Ammon's horn (tissue), 1 donor: ENCODE measurements around the gene GRIPAP1.
"Not testable (repeated sequence)": the region's sequence is repeated elsewhere in the genome, so short reads cannot be mapped to it uniquely, and the experiment has no call there.

Source experiments
- DNase-seq: peaks from one replicate; pipeline ENCODE4 v3.0.0-alpha.2; 2016; ENCODE audit warnings: low spot score

Gene GRIPAP1

DNA sequence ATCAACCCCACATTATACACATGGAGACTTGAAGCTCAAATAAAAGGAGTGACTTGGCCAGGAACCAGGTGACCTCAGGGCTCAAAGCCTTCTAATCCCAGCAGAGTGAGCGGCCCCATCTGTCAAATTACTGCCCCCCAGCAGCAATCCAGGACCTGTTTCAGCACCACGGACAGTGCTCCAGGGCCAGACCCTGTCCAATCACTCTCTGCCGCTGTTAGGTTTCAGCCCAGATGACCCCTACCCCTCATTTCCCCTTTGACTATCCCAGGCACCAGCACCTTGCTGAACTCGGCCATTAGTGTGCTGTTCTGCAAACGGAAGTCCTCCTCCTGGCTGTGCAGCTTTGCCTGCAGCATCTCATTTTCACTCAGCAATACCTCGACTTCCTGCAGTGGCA is 5.1 kb downstream of the GRIPAP1 start:
- no peak for DNase-seq

DNA sequence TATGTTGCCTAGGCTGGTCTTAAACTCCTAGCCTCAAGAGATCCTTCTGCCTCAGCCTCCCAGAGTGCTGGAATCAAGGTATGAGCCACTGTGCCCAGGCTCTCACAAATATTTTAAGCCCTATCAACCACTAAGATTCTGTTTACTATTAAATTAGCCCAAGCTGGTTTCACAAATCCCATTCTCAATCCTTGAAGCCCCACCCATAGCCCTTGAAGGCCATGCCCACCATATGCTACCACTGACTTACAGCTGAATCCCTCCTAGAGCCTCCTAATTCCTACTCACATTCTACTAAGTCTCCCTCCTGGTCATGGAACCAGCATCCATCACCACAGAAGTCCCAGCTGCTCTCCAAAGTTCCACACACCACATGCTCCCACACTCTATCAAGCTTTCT is 9.7 kb downstream of the GRIPAP1 start:
- no peak for DNase-seq

DNA sequence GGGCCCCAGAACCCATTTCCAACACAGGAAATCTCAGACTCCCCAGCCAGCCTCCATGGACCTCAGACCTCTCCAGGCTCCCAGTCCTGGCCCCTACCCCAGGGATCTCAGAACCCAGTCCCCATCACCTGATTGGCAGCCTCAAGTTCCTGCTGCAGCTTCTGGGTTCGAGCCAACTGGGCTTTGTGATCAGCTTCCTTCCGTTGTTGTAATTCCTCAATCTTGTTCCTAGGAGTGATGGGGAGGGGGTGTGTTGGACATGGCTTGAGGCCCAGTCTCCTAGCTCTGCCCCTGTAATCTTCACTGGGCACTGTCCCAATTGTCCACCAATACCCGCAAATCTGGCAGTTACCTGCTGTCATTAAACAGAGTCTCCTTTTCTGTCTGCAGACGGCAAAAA is 12.6 kb downstream of the GRIPAP1 start:
- no peak for DNase-seq

DNA sequence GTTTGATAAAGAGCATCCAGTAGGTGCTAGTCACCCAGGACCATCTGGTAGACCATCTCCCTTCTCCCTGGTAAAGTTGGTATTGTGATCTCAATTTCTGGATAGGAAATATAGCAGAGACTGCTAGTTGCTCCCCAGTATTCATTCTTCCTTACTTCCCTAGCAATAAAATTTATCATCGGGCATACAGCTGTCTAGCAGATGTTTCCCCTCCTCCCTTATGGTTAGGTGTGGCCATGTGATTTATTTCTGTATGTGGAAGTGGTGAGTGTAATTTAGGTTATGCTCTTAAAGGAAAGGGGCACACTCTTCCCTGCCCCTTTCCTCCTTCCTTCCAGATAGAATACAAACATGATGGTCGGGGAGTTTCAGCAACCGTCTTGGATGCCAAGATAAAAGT is 18.2 kb downstream of the GRIPAP1 start:
- no peak for DNase-seq

DNA sequence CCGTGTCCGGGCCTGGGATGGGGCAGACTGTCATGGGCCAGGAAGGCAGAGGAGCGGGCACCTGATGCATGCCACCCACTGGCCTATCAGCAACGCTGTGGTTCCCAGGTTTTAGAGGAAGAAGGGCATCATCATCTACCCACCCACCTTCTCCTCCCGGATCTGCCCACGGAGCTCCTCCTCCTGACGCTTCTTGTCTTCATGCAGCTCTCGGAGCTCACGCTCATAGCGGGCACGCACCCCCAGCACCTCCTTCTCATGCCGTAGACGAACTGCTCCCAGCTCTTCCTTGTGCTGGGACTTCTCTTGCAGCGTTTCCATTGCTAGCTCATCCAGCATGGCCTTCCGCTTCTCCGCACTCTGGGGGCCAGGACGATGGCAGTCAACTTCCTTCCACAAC is 19.0 kb downstream of the GRIPAP1 start:
- DNase-seq = no peak

DNA sequence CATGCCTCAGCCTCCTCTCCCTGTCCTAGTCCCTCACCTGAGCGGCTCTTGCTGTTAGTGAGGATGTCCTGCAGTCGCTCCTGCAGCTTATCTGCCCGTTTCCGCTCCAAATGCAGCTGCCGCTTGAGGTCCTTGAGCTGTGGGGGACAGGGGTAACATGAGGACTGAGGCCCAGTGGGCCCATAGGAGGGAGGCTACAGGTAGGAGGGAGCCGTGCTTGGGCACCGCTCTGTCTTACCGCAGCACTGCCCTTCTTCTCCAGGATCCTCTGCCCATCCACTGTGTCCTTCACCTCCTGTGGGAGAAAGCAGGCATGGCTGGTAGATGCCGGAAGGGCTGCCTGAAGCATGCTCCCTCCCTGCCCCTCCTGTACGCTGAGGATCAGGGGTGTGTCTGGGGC is 20.9 kb downstream of the GRIPAP1 start:
- no peak for DNase-seq

DNA sequence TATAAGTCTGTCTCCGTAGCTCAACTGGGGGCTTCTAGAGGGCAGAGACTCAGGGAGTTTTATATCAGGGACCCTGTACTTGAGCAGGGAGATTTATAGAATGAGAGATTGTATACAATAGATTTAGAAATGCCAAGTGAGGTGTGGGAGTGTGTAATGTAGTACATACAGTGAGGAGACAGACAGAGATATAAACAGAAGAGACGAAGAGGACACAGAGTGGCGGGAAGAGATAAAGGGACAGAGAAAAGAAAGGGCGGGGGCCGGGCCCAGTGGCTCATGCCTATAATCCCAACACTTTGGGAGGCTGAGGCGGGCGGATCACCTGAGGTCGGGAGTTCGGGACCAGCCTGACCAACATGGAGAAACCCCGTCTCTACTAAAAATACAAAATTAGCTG is 21.7 kb downstream of the GRIPAP1 start:
- DNase-seq = not testable (repeated sequence)

DNA sequence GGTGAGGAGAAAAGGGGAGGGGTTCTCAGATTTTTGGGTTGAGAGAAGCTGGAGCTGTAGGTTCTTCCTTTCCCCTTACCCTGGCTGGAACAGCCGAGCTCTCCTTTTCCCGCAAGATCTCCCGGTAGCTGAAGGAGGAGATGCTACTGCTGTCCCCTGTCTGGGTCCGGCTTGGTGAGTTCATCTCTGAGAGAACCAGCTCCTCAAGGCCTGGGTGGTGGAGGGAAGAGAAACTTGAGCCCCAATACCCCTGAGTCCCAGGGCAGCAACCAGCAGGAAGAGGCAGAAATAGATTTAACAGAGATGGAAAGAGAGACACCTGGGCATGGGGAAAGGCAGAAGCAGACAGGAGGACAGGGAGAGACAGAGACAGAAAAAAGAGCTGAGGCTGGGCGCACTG is 23.8 kb downstream of the GRIPAP1 start:
- DNase-seq = no peak

DNA sequence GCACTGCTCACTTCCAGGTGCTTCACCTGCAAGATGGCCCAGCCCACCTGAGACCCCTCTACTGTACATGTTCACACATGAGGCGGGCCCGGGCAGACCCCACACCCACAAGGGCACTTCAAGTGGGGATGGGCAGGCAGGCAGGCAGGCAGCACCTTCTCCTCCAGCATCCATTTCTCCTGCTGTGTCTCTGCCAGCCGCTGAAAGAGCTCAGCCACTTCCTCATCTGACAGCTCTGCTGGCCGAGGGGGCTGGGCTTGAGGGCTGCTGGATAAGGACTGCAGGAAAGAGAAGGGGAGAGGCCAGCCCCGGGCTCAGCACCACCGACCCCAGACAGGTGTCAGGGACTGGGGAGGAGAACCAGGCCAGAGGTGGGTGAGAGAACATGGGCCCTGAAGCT is 26.0 kb downstream of the GRIPAP1 start:
- no peak for DNase-seq

DNA sequence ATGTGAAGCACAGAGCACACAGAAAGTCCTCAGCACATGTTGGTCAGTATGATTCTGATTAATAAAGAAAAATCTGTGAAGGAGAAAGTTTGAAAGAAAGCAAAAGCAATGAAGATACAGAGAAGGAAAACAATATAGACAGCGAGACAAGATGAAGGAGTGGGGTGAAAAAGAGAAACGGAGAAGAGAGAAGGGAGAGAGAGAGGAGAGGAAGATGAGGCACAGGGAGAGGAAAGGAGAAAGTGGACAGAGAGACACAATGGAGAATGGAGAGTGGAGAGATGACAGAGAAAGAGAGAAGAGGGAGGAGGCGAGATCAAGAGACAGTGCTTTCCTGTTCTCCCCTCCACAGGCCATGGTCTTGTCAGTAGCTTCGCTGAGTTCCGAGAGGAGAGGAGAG is 26.5 kb downstream of the GRIPAP1 start:
- DNase-seq = no peak

DNA sequence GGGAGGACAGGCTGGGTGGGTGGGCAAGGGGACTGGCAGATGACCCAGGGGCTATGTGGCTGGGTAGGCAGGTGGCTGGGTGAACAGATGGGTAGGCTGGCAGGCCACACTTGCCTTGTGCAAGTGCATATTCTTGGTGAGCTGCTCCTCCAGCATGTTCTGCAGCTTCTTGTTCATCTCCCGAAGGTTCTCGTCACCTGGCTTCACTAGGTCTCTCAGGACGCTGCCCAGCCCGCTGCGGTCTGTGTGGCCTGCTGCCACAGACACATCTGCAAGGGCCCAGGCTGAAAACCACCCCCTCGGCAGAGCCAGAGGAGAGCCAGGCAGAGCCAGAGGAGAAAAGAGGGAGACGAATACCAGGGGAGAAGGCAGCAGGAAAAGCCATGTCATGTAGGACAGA is 27.0 kb downstream of the GRIPAP1 start:
- DNase-seq = no peak

DNA sequence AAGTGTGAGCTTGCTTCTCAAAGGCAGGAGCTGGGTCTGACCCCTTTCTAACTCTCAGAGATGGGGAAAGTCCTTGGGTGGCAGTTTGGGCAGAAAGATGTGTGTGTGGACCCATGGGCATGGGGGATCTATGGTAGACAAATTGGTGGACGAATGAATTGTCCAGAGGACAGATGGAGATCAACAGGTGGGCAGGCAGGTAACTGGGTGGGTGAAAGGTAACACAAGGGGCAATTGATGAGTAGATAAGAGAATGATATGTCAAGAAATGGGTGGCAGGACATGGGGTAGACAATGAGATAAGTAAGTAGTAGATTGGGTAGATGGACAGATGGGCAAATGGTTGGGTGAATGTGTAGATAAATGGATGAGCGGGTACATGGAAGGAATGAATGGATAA is 27.5 kb downstream of the GRIPAP1 start:
- no peak for DNase-seq

DNA sequence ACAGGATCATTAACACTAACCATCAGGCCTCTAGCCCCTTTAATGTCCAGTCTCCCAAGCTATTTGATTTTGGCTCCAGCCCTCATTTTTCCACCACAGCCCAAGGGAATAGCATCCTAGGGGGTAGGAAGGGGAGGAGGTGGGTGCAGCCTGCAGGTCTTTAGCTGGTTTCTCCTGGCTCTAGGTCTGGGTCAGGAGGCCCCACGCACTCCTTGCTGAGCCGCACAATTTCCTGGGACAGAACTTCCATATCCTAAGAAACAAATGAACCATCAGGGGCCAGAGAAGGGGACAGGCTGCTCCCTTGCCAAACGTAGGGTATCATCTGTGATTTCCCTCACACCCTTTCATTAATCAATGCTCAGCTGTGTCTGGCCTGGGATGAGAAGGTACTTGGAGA is 28.0 kb downstream of the GRIPAP1 start:
- no peak for DNase-seq

DNA sequence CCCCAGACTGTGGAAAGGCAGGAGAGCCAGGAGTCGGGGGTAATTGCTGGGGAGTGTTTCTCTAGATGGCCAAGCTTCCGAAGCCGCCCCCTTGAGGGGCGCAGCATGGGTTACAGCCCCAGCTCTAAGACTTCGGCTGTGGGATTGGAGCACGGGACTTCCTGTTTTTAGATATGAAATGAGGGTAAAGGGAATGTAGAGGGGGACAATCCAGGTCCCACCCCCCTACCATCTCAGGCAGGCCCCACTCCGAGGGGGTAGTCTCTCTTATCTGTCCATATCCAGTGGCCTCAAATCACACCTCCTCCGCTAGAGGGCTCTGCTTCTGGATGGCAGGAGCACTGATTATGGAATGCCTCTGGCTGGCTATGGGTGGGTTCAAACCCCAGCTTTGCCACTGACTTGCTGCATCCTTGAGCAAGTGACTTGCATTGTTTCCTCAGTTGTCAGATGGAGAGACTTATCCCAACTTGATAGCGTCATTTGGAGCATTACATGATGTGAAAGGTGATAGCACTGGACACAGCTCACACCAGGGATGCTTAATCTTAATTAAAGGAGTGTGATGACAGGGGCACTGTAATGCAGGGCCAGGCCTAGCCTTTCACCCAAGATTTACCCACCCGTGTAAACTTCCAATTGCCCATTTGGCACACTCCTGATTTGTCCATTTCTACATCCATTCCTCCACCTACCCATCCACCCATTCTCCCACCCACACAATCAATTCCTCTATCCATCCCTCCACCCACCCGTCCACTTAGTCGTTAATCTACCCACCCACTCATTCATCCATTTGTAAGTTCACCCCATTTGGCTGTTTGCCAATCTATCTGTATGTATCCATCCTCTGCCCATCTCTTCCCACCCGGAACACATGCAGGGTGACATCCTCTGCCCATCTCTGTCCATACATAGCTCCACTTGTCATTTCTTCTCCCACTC is 29.6 kb downstream of the GRIPAP1 start:
- peak; percentile 15 for DNase-seq

DNA sequence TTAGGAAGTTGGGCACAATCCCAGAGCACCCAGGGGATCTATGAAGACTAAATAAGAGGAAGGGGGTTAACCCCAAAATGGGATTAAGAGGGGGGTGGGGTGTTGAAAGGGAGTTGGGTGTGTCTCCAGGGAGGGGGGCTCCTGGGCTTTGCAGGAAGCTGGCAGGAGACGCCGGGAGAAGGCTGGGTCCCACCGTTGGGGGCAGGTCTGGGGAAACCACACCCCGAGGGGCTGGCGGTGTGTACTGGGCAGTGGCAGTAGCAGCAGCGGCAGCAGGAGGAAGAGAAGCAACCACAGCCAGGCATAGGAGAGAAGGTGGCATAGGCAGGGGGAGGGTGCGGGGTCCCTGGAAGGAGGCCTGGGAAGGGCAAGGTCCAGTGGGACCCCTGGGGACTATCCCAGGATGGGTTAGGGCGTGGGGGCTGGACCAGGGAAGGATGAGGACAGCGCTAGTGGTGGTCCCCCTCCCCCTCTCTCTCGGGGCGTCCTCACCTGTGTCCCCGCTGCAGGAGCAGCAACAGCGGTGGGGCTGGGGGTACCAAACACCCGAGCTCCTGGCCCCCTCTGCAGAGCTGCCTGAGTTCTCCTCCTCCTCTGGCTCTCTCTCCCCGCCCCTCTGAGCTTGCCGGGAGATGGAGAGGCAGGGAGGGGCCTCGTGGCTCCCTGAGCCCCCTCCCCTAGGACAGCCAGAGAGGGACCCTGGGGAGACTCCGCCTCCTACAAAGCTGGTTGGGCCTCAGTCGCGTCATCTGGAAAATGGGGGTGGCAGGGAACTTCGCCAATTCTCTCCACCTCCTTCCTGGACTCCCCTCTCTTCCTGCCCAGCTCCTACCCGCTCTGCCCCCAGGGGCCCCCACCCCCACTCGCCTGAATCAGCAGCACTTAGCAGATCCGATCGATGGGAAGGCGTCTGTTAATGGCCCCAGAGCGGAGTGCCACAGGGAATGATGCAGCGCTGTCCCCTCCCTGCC is 30.5 kb downstream of the GRIPAP1 start, which contains the start of gene KCND1:
Gene KCND1 (minus strand): TSS at position 596 of the 971 bp plus-strand sequence. CDS start 1,573 bp downstream, outside the sequence.
- DNase-seq = peak; percentile 31

DNA sequence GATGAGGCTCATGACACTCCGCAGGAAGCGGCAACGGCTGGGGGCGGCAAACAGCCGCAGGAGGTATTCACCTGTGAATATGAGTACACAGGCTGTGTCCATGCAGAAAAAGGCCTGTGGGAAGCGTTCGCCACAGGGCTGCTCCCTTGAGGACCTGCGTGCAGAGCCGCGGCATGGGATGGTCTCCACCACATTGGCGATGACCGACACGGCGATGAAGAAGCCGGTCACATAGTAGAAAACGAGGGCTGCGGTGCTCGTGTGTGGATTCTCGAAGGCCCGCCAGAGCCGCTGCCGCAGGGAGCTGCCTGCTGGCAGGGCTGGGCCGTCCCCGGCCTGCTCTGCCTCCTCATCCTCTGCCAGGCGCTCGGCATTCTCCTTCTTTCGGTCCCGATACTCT is 32.6 kb downstream of the GRIPAP1 start:
- no peak for DNase-seq

DNA sequence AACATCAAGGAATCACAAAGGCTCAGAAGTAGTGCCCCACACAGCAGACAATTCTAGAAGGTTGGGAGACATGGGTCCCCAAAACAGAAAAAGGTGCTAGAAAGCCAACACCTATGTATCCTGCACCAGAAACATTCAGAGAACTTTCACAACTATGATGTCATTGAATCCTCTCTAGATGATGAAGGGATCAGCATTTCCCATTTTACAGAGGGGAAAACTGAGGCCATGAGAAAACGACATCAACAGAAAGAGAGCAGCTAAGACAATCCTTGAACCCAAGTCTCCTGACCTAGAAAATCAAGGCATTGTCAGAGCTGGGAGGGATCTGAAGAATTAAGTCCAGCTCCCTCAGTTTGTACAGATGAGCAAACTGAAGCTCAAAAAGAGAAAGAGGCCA is 33.7 kb downstream of the GRIPAP1 start:
- no peak for DNase-seq

DNA sequence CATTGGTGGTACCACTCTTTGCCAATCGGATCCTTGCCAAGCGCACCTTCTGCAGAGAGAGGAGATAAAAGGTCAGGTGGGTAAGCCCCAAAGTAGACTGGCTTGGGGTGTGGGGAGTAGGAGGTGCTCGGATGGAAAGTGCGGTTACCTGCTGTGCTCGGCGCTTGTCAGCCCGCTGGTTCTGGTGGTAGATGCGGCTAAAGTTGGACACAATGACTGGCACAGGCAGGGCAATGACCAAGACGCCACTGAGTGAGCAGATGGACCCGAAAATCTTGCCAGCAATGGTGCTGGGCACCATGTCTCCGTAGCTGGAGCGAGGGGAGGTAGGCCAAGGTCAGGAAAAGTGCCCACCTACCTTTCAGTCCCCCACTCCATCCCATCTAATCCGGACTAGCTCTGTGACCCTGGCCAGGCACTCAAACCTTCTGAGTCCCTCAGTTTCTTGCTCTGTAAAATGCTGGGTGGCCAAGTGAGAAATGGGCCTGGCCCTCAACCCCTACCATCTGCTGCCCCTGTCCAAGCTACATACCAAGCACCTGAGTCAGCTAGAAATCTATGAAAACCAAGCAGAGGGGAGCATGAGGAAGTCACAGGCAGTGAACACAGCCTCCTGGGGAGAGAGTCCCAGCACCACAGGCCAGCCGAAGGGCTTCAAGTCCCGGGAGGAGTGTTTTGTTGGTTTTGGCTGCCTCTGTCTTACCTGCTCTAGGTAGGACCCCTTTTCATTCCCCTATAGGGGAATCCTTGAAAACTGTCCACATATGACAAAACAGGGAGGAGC is 35.1 kb downstream of the GRIPAP1 start:
- no peak for DNase-seq

DNA sequence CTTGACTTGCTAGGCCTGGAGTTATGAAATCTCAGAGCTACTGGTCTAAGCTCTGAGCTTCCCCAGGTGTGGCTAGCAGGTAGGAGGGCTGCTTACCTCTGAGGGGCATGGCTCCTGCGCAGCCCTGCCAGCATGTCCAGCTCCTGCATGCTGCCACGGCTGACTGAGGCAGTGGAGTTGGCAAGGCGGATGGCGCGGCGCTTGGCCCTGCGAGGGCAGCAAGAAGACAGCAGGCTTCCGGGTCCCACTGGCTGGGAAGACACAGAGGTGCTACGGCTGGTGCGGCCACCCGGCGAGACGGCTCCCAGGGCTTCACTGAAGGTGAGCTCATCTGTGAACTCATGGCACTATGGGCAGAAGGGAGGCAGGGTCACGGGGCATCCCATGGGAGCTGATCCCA is 36.1 kb downstream of the GRIPAP1 start:
- no peak for DNase-seq

DNA sequence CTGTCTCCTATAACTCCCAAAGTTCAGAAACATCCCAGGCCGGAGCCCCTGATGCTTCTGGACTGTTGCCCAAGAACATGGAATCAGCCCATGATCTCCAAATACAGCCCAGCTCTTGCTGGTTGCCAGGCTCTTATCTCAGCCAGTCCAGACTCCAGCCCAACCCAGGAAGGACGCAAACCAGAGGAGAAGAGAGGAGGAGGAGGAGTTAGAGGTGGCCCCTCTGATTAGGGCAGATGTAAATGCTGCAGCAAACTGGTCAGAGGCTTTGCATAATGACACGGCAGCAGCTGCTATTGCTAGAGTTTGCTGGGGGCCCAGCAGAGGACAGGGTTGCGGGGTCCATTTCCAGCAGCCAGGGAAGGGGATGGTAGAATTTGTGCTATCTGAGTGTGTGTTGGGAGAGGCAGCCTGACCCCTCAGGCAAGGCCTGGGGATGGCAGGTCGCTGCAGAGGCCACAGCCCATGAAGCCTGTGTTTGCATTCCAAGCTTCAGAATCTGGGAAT is 40.4 kb downstream of the GRIPAP1 start:
- DNase-seq = no peak

DNA sequence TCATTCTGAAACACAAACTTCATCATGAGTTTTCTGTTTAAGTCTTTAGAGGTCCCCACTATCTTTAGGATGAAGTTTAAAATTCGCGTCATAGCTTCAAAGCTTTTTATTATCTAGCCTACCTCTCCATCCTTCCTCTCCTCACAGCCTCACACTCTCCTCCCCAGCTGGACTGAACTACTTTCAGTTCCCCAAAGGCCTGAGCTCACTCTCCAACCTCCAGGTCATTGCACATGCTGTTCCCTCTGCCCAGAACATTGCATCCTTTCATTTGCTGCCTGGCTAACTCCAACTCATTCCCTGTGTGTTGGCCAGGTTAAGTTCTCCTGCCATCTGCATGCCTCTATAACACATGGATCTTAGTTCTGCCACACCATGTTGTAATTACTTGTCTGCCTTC is 41.8 kb downstream of the GRIPAP1 start:
- peak; percentile 17 for DNase-seq

DNA sequence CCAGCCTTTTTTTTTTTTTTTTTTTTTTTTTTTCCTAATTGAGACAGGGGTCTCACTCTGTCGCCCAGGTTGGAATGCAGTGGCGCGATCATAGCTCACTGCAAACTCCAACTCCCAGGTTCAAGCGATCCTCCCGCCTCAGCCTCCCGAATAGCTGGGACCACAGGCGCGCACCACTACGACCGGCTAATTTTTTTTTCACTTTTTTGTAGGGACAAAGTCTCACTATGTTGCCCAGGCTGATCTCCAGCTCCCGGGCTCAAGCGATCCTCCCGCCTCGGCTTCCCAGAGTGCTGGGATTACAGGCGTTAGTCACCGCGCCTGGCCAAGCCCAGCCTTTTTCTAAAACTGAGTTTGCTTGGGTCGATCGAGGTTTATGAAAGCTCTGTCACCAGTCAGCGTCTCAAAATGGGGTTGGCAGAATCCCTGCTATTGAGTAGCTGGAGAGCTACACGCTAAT is 43.4 kb downstream of the GRIPAP1 start:
- DNase-seq = peak; percentile 18
